HEK293T (cell line): Measurements from ENCODE around the gene SCN10A.

Experiments used
- CTCF ChIA-PET: fragments of 350-600 bp; formaldehyde crosslinking; extraction: SDS; loops from one replicate; lab custom pipeline; 2021; ENCODE audit warnings: antibody characterized with exemption, inconsistent platforms; lab: Yijun Ruan, JAX
- POLR2A ChIA-PET: fragments of 350-600 bp; formaldehyde crosslinking; extraction: SDS; loops from one replicate; lab custom pipeline; 2020; ENCODE audit warnings: antibody characterized with exemption, inconsistent platforms; lab: Yijun Ruan, JAX
- DNase-seq: peaks from one replicate; pipeline ENCODE4 v3.0.0; 2012; ENCODE audit warnings: mixed read lengths; ENCODE audit errors: extremely low spot score
- ARNT ChIP-seq: fragments of 450-650 bp; IDR thresholded peaks from 2 replicates; pipeline ENCODE4 v1.6.1; 2017; ENCODE audit warnings: mild to moderate bottlenecking
- BHLHE40 ChIP-seq: fragments of 450-650 bp; IDR thresholded peaks from 2 replicates; pipeline ENCODE4 v1.6.1; 2016; ENCODE audit warnings: mild to moderate bottlenecking, moderate library complexity, borderline replicate concordance
- CTBP1 ChIP-seq: fragments of 450-650 bp; IDR thresholded peaks from 2 replicates; pipeline ENCODE4 v1.6.1; 2016; ENCODE audit warnings: borderline replicate concordance
- ELF4 ChIP-seq: fragments of 450-650 bp; IDR thresholded peaks from 2 replicates; pipeline ENCODE4 v1.6.1; 2017; ENCODE audit warnings: antibody characterized with exemption
- FOXA1 ChIP-seq: fragments of 450-650 bp; IDR thresholded peaks from 2 replicates; pipeline ENCODE4 v1.6.1; 2016; ENCODE audit warnings: mild to moderate bottlenecking
- FOXK2 ChIP-seq: fragments of 450-650 bp; IDR thresholded peaks from 2 replicates; pipeline ENCODE4 v1.6.1; 2016; ENCODE audit warnings: mild to moderate bottlenecking
- FOXM1 ChIP-seq: fragments of 450-650 bp; IDR thresholded peaks from 2 replicates; pipeline ENCODE4 v1.6.1; 2017; ENCODE audit warnings: mild to moderate bottlenecking, borderline replicate concordance
- HDGF ChIP-seq: fragments of 450-650 bp; IDR thresholded peaks from 2 replicates; pipeline ENCODE4 v1.6.1; 2017; ENCODE audit warnings: antibody characterized with exemption, borderline replicate concordance
- L3MBTL2 ChIP-seq: fragments of 450-650 bp; conservative IDR thresholded peaks from 2 replicates; pipeline ENCODE4 v1.6.1; 2016; ENCODE audit warnings: mild to moderate bottlenecking
- LEF1 ChIP-seq: fragments of 450-650 bp; IDR thresholded peaks from 2 replicates; pipeline ENCODE4 v1.6.1; 2017; ENCODE audit warnings: mild to moderate bottlenecking, borderline replicate concordance
- NFRKB ChIP-seq: fragments of 450-650 bp; IDR thresholded peaks from 2 replicates; pipeline ENCODE4 v1.6.1; 2016; ENCODE audit warnings: mild to moderate bottlenecking, moderate library complexity
- PKNOX1 ChIP-seq: fragments of 450-650 bp; IDR thresholded peaks from 2 replicates; pipeline ENCODE4 v1.6.1; 2016
- SP1 ChIP-seq: fragments of 450-650 bp; IDR thresholded peaks from 2 replicates; pipeline ENCODE4 v1.6.1; 2017
- SUZ12 ChIP-seq: fragments of 450-650 bp; IDR thresholded peaks from 2 replicates; pipeline ENCODE4 v1.6.1; 2016; ENCODE audit warnings: mild to moderate bottlenecking
- TARDBP ChIP-seq: fragments of 450-650 bp; IDR thresholded peaks from 2 replicates; pipeline ENCODE4 v1.6.1; 2016
- ZNF384 ChIP-seq: fragments of 450-650 bp; IDR thresholded peaks from 2 replicates; pipeline ENCODE4 v1.6.1; 2016

The SCN10A gene

DNA sequence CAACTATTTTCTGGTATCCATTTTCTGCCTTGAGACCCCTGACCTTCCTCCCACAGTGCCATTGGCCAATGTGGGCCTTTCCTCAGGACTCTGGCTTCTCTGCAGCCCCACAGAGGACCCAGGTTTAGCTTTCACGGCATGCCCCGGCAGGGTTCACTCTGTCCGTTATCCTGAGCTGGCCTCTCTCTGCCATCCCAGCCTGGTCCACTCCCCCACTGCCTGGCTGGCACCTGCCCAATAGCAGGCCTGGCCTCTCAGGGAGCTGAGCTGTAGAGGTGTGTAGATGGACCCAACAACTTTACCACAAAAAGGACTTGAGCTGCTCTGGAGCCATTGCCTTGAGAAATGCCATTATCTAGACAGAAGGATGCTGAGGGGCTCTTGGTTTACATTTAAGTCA, 57.5 kb downstream of the SCN10A start:
- TF ChIP-seq ELF4 (no peak), L3MBTL2 (no peak), FOXK2 (no peak)
- no peak for DNase-seq
- ChIA-PET CTCF (no interaction called here), POLR2A (no interaction called here)

DNA sequence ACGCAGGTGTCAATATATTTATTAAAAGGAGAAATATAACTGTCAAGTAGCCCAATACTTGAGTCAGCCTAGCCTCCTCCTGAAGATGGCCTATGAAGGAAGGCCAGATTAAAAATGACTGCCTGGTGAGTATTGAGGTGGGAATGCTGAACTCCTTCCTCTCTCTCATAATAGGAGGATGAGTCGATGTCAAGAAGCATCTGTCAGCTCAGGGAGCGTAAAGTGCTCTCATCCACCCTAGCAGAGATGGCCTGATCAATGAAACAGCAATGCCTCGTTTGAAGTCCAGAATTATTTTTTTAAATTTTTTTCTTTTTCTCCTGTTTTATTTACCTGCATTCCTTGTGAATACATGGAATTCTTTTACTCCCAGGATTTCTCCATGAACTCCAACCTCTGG, 58.3 kb downstream of the SCN10A start:
- CTCF ChIA-PET = no interaction called here
- POLR2A ChIA-PET = no interaction called here
- TF ChIP-seq FOXA1 (no peak), BHLHE40 (no peak), HDGF (no peak), PKNOX1 (no peak), SUZ12 (no peak), NFRKB (no peak), TARDBP (no peak), SP1 (no peak), FOXM1 (no peak), LEF1 (no peak), FOXK2 (no peak), CTBP1 (no peak), ARNT (no peak)
- DNase-seq = no peak

DNA sequence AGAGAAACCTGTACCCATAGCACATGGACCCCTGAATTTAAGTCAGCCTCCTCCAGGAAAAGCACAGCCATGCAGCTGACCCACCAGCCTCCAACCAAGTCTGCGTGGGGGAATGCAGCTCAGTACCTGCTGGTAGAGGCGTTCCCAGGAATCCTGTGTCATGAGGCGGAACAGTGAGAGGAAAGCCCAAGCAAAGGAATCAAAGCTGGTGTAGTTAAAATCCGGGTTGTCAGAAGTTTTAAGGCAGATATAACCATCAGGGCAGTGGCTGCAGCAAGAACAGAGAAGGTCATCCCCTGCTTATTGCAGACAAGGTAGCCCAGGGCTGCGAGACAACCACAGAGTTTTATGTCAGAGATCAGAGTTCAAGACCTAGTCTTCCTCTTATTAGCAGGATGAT, 59.1 kb downstream of the SCN10A start:
- POLR2A ChIA-PET = no interaction called here
- no peak for DNase-seq
- CTCF ChIA-PET = no interaction called here

DNA sequence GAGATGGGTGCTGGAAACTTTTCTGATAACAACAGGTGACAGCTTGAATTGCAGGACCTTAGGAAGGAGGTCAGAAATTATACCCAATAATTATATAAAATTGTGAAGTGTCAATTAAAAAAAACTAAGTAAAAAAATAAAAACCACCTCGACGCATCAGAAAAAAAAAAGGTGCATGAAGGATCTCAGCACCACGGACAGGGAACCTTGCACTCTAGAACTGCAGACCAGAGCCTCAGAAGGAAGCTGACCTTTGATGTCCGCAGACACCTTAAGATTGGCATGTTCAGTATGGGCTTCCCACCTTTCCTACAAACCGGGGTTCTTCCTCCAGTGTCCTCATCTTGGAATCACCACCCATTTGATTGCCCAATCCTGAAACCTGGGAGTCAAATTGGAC, 60.9 kb downstream of the SCN10A start:
- TF ChIP-seq PKNOX1 (no peak), L3MBTL2 (no peak), SP1 (no peak), ZNF384 (no peak), TARDBP (no peak), BHLHE40 (no peak), ARNT (no peak), SUZ12 (no peak), FOXA1 (no peak), FOXM1 (no peak), FOXK2 (no peak)
- CTCF ChIA-PET = interaction anchor here (0.7 kb wide), 1 partner anchor 9 kb away, joined by 4 read pairs; no protein-coding TSS in a partner anchor

More for the DNA sequence above, 59.1 kb downstream of the SCN10A start:
- TF ChIP-seq FOXM1 (no peak), ARNT (no peak), LEF1 (no peak), HDGF (no peak), CTBP1 (no peak), SP1 (no peak), PKNOX1 (no peak), NFRKB (no peak), TARDBP (no peak), FOXK2 (no peak), L3MBTL2 (no peak), SUZ12 (no peak), BHLHE40 (no peak), ELF4 (no peak), FOXA1 (no peak), ZNF384 (no peak)

GRCh38 chr3:38746641-38747040, 69.4 kb downstream of the SCN10A start:
- CTCF ChIA-PET = no interaction called here
- POLR2A ChIA-PET = no interaction called here

More for the DNA sequence above, 60.9 kb downstream of the SCN10A start:
- no peak for DNase-seq
- POLR2A ChIA-PET = no interaction called here

More at GRCh38 chr3:38746641-38747040, 69.4 kb downstream of the SCN10A start:
- TF ChIP-seq ARNT = no peak
- no peak for TF ChIP-seq FOXA1
- TF ChIP-seq FOXM1 = no peak
- no peak for TF ChIP-seq ELF4
- no peak for TF ChIP-seq PKNOX1
- no peak for TF ChIP-seq CTBP1
- no peak for TF ChIP-seq LEF1
- no peak for TF ChIP-seq NFRKB
- TF ChIP-seq L3MBTL2 = no peak
- no peak for TF ChIP-seq ZNF384
- no peak for TF ChIP-seq BHLHE40
- TF ChIP-seq SP1 = no peak
- no peak for TF ChIP-seq HDGF
- no peak for TF ChIP-seq FOXK2
- no peak for TF ChIP-seq TARDBP
- DNase-seq = no peak
